ENCODE measurements around the gene ZNRF2. TPM values are rescaled to one million over a fixed set of nuclear protein-coding genes. Genes with fewer than 3 reads are reported as not detected.
"Not testable (repeated sequence)": the region's sequence is repeated elsewhere in the genome, so short reads cannot be mapped to it uniquely, and the experiment has no call there.

ZNRF2 gene
- total RNA-seq, 1 experiment from 2014 or later = 34.7 TPM

DNA sequence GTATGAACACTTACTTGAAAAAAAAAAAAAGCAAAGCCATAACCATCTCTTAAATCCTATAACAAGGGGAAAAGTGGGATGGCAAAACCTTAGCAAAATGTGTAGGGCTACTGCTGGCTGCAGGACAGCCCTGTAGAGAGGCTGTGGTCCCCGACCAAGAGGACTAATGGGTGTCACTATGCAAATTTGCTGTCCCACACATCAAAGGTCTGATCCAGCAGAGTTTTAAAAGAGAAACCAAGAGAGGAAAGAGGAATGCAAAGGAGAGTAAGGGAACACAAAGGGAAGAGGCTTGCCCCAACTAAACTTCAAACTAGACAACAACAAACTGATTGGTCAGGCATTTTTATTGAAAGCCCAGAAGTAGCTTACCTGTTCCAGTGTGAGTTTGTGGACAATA is 3.1 kb upstream of the ZNRF2 start:
- DNase-seq (ENCODE audit: low read depth, low spot score) = no peak
- in situ Hi-C loops (cut with HindIII; ENCODE audit: low pct_unique_long_range_greater_than_20kb, low sequenced_read_pairs) = no loop called here

DNA sequence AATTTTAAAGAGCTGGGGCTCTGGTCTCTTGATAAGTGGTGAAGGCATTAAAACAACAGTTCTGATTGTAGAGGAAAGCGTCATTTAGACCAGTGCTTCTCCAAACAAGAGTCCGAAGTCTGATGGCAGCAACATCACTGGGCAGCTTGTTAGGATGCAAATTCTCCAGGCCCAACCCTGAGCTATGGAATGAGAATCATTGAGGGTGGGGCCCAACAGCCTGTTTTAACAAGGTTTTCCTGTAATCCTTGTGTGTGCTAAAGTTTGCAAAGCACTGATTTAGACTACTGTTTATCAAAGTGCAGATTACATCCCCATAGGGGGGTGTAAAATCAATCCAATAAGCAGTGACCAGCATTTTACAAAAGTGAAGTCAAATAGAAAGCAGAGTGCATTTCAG is 2.6 kb upstream of the ZNRF2 start:
- no peak for DNase-seq (ENCODE audit: low read depth, low spot score)
- in situ Hi-C loops (cut with HindIII; ENCODE audit: low pct_unique_long_range_greater_than_20kb, low sequenced_read_pairs) = no loop called here

DNA sequence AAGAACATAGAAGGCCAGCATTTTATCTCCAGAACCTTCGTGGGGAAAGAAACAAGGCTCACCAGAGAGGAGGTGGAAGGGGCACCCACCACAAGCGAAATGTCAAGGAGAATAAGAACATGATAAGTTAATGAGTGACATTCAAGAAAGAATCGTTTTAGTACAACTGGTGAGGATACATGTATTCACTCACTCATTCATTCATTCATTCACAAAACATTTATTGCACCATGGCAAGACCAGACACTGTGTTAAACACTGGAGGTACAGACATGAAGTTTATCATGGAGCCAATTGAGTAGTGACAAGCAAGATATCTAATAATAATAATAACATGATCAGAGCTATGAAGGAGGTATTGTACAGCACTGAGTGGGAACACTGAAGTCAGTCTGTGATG is 1.7 kb upstream of the ZNRF2 start:
- DNase-seq (ENCODE audit: low read depth, low spot score) = no peak

DNA sequence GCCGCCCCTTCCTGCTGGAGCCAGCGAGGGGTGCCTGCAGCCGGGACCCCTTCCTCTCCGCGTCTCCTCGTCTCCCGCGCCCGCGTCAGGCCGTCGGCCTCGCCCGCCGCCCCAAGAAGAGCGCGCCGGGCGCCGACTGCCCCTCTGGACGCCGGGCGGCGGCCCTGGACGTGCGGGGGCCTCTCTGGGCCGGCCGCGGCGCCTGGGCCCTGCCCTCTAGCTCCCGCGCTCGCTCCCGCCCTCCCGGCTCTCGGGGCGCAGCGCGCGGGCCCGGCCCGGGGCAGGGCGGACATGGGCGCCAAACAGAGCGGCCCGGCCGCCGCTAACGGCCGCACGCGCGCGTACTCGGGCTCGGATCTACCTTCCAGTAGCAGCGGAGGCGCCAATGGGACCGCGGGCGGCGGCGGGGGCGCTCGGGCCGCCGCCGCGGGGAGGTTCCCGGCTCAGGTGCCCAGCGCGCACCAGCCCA is 704 bp downstream of the ZNRF2 start:
- in situ Hi-C loops (cut with HindIII; ENCODE audit: low pct_unique_long_range_greater_than_20kb, low sequenced_read_pairs) = no loop called here
- DNase-seq (ENCODE audit: low read depth, low spot score) = no peak

More for the DNA sequence above, 1.7 kb upstream of the ZNRF2 start:
- in situ Hi-C loops (cut with HindIII; ENCODE audit: low pct_unique_long_range_greater_than_20kb, low sequenced_read_pairs) = no loop called here

DNA sequence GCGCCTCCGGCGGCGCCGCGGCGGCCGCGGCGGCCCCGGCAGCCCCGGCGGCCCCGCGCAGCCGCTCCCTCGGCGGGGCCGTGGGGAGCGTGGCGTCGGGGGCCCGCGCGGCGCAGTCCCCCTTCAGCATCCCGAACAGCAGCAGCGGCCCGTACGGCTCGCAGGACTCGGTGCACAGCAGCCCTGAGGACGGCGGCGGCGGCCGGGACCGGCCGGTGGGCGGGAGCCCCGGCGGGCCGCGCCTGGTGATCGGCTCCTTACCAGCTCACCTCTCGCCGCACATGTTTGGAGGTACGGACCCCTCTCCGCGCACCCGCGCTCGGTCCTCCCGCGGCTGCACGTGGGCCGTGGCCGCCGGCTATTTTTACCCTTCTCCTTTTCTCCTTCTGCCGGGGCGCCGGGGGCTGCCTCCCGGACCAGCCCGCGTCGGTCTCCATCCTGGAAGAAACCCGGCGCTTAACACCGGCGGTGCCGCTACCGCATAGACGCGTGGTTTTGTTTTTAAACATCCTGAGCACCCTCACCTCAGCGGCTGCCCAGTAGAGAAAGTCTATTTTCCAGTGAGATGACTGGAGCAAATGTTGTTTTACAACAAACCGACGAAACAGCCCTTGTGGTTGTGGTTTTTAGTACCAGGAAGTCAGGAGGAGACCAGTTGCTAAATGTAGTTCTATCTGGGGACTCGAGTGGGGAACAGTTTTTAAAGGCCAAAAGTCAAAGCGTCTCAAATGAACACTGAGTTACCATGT is 1.3 kb downstream of the ZNRF2 start:
- peak; percentile 60 for DNase-seq (ENCODE audit: low read depth, low spot score)
- in situ Hi-C loops (cut with HindIII; ENCODE audit: low pct_unique_long_range_greater_than_20kb, low sequenced_read_pairs) = no loop called here

DNA sequence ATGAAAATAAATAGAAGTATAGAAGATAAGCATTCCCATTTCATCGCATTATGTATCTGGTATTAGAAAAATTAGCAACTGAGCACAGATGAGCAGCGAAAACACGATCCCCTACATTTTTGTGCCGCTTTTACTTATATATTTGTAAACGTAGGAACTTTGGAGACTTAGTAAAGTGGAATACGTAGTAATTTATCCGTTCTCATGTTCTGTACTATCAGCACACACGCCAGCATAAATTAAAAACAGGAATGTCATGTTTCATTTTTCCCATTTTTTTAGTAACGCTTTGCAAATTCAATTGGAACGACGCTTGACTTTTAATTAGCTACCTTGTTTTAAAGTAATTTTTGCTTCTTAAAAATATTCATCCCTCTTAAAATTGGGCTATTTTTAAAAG is 2.4 kb downstream of the ZNRF2 start:
- in situ Hi-C loops (cut with HindIII; ENCODE audit: low pct_unique_long_range_greater_than_20kb, low sequenced_read_pairs) = no loop called here
- no peak for DNase-seq (ENCODE audit: low read depth, low spot score)

DNA sequence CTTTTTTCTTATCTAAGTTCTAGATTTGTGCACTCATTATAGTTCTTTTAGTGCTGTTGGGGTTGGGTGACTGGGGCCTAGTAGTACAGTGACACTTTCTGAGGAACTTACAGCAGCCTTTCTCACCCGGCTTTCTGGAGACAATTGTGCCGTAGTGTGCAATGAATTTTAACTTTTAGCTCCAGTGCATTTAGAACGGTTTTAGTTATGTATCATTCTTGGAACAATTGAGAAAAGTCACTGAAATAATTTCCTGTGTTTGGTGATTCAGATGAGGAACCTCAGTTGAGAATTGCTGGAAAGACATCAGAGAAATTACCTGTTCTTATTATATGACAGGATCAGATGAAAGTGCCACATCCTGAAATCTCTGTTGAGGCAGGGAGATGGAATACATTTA is 3.2 kb downstream of the ZNRF2 start:
- in situ Hi-C loops (cut with HindIII; ENCODE audit: low pct_unique_long_range_greater_than_20kb, low sequenced_read_pairs); DNase-seq (ENCODE audit: low read depth, low spot score): not testable (repeated sequence)

DNA sequence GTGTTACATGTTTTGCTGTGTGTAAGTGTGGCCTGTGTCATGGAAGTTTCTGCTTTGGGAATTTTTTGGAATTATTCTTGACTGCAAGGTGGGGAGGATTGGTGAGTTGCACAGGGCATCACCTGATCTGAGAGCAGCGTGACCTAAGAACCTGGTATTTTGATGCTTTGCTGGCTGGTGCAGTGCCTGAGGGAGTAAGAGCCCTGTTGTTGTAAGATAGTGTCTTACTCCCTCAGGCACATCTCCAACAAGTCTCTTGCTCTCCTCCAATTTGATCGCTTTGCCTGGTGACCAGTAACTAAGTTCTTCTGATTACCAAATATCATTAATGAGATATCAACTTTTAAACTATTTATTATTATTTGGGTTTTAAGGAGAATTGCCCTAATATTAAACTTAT is 5.2 kb downstream of the ZNRF2 start:
- DNase-seq (ENCODE audit: low read depth, low spot score); in situ Hi-C loops (cut with HindIII; ENCODE audit: low pct_unique_long_range_greater_than_20kb, low sequenced_read_pairs): not testable (repeated sequence)

DNA sequence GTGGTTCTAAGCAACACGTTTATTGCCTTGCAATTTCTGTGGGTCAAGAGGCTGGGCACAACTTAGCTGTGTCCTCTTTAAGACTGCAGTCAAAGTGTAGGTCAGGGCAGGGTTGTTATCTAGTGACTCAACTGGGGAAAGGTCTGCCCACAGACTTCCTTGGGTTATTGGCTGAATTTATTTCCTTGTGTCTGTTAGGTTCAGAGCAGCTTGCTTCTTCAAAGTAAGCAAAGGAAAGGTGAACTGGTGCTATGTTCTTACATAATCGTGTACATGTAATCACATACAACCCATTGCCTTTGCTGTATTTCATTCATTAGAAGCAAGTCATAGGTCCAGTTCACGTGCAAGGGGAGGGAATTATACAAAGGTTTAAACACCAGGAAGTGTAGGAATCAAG is 5.9 kb downstream of the ZNRF2 start:
- in situ Hi-C loops (cut with HindIII; ENCODE audit: low pct_unique_long_range_greater_than_20kb, low sequenced_read_pairs) = not testable (repeated sequence)
- DNase-seq (ENCODE audit: low read depth, low spot score) = peak; percentile 55

DNA sequence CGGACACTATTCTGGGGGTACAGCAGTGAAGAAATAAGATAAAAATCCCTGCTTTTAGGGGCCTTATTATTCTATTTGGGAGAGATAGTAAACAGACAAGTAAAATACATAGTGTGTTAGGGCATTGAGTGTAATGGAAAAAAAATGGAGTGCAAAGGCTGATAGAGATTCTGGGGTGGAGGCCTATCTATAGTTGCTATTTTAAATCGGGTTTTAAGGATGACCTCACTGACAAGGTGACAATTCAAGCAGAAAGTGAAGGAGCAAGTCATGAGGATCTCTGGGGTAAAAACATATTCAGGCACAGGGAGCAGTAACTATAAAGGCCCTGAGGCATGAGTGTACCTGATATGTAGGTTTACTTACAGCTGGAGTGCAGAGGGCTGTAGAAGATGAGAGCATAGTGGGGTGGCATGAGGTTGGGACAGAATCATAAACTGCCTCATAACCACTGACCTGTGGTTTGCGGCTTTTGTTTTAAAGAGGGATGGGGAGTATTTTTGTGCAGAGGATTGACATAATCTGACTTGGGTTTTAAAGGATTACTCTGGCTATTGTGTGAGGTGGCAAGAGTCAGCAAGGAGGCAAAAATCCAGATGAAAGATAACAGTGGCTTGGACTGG is 8.1 kb downstream of the ZNRF2 start:
- in situ Hi-C loops (cut with HindIII; ENCODE audit: low pct_unique_long_range_greater_than_20kb, low sequenced_read_pairs); DNase-seq (ENCODE audit: low read depth, low spot score): not testable (repeated sequence)

DNA sequence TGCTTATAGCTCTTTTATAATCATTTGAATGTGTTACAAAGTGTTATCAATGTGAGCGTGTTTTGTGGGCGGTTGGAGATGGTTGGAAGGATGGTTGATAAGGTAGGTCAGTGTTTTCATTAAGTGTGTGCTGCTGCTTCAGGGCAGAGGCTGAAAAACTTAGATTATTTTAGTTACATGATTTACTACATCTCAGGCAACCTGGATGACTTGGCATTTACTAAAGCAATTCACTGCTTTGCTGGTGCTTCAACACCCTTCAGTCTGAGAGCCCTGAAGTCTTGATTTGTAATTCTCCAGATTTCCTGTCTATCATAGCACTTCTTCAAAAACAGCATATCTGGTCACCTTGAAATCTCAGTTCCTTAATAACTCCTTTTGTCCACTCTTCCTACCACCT is 11.9 kb downstream of the ZNRF2 start:
- in situ Hi-C loops (cut with HindIII; ENCODE audit: low pct_unique_long_range_greater_than_20kb, low sequenced_read_pairs); DNase-seq (ENCODE audit: low read depth, low spot score): not testable (repeated sequence)

DNA sequence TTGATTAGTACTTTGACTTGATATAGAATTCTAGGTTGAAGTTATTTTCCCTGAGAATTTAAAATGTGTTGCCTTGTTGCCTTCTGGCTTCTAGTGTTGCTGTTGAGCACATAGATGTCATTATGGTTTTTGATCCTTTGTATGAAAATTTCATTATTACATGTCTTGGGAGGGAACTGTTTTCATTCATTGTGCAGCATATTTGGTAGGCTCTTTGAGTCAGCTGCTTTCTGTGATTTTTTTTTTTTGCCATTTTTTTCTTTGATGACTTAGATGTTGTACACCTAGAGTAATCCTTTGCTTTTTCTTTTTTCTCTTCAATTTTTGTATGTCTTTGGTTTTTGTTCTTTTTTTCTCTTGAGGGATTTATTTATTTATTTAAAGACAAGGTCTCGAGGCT is 13.1 kb downstream of the ZNRF2 start:
- in situ Hi-C loops (cut with HindIII; ENCODE audit: low pct_unique_long_range_greater_than_20kb, low sequenced_read_pairs); DNase-seq (ENCODE audit: low read depth, low spot score): not testable (repeated sequence)

DNA sequence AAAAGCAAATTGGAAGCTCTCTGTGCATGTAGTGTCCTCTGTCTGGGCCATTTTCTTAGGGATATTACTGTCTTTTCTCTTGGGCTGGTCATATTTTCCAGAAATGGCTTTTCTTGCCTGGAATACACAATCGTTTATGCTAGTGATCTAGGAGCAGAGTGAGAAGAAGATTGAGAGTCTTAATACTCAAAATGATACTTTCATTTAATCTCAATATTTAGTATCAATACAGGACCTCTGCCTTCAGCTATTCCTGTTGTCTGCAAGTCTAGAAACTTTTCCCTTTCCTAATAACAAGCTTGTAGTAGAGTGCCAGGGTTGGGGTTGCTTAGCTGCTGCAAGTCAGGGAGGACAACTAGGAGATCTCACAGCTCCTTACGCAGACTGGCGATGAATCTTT is 14.0 kb downstream of the ZNRF2 start:
- in situ Hi-C loops (cut with HindIII; ENCODE audit: low pct_unique_long_range_greater_than_20kb, low sequenced_read_pairs); DNase-seq (ENCODE audit: low read depth, low spot score): not testable (repeated sequence)

DNA sequence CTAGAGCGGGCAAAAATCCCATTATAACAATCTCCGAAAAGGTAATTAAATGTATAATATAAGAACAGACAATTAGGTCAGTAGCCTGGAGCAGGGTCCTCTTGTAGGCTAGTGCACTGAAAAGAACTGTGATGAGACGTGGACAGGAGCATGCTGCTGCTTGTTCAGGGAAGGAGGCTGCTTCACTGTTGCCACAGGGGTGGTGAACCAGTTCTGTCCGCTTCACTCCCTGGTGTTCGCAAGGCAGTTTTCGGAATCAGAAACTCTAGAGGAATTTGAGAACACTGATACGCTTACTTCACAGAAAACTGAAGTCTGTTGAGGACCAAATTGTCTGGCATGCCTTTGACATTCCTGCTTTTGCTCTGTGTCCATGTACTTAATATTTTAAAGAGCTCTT is 17.4 kb downstream of the ZNRF2 start:
- DNase-seq (ENCODE audit: low read depth, low spot score) = no peak
- in situ Hi-C loops (cut with HindIII; ENCODE audit: low pct_unique_long_range_greater_than_20kb, low sequenced_read_pairs) = no loop called here

DNA sequence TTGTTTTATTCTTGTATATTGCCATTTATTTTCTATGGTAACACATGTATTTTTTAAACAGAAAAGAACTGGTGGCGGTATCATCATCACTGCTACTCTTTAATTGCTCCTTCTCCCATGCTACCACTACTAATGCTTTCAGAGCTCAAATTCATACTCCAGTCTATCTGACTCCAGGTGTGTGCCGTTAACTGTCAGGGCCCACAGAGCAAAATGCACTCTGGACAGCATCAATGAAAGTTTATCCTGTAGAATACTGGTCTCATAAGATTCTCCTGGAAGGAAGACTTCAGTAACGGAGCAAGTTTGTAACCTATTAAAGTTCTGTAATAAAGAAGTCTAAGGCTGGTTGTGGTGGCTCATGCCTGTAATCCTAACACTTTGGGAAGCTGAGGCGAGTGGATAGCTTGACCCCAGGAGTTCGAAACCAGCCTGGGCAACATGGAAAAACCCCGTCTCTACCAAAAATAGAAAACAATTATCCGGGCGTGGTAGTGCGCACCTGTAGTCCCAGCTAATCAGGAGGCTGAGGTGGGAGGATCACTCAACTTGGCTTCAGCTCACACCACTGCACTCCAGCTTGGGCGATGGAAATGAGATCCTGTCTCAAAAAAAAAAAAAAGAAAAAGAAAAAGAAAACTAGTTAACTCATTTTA is 18.4 kb downstream of the ZNRF2 start:
- DNase-seq (ENCODE audit: low read depth, low spot score) = no peak

DNA sequence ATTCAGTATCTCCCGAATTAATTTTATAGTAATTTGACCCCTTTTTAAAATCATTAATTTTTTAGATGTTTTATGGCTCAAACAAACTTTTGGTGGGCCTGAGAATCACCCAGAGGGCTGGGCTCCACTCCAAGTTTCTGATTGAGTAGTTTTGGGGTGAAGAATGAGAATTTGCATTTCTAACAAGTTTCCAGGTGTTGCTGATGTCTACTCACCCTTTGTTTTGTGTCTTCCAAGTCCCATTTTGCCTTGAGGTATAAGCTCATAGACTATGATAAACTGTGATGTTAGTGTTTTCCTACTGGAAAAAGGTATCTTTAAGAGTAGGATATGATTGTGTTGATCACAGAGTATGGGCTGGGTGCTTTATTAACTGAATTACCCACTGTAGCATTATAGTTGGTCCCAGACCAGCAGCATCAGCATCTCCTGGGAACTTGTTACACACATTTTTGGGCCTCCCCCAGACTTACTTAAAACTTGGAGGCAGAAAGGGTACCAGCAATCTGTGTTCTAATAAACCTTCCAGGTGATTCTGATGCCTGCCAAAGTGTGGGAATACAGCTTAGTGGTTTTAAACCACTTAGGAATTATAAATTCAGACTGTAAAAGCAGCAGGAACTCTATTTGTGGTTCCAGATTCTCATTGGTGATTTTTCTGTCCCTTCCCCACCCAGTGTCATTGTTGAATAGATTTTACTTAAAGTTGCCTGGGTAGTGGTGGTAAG is 19.1 kb downstream of the ZNRF2 start:
- DNase-seq (ENCODE audit: low read depth, low spot score) = no peak
- in situ Hi-C loops (cut with HindIII; ENCODE audit: low pct_unique_long_range_greater_than_20kb, low sequenced_read_pairs) = no loop called here

More for the DNA sequence above, 18.4 kb downstream of the ZNRF2 start:
- in situ Hi-C loops (cut with HindIII; ENCODE audit: low pct_unique_long_range_greater_than_20kb, low sequenced_read_pairs) = no loop called here

DNA sequence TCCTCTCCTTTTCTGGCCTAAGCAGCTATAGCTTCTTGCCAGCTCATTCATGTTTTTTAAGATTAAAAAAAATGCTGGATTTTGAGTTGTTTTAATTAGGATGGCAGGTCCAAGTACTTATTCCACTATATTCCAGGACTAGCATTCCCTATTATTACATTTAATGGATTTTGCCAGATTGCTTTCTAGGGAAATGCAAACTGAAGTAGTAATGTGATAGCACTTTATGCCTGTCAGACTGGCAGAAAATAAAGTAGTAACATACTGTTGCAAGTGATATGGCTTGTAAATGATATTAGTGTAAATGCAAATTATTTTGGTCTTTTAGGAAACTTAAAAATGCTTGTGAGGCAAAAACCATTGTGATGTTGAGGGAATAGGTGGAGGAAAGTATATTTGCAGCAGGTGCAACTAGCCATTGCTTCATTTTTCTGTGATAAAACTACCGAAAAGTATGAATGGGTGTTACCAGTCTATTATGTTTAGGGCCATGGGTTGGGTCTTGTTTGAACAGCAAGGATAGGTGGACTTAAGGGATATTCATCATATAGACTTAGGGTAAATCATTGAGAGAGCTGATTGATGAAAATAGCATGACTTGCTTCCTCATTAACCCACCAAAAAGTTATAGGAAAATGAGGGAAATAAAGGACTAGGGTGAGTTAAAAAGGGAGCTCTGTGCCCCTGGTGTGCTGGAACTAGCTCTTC is 19.9 kb downstream of the ZNRF2 start:
- in situ Hi-C loops (cut with HindIII; ENCODE audit: low pct_unique_long_range_greater_than_20kb, low sequenced_read_pairs) = no loop called here
- DNase-seq (ENCODE audit: low read depth, low spot score) = no peak

Measured in SK-MEL-5 (cell line).